SHP77 treated with DMSO at 0.1 percent for 48 hours (cell line): ENCODE results near the gene EIF4E2.

Source experiments
- DNase-seq: peaks from one replicate; lab custom pipeline; 2025; lab: John Stamatoyannopoulos, UW

EIF4E2 gene

GRCh38 chr2:232538671-232539070 is 11.8 kb upstream of the EIF4E2 start:
- DNase-seq, result no peak

- no peak for DNase-seq
Measured at GRCh38 chr2:232539298-232540231, 10.9 kb upstream of the EIF4E2 start, which contains the start of gene CHRNG. Gene CHRNG (plus strand): TSS chr2:232539692. CDS start chr2:232539748, 56 bp downstream.

- no peak for DNase-seq
Measured at GRCh38 chr2:232540441-232541041, 9.9 kb upstream of the EIF4E2 start.

GRCh38 chr2:232541195-232541960 is 9.1 kb upstream of the EIF4E2 start:
- no peak for DNase-seq

- no peak for DNase-seq
Measured at GRCh38 chr2:232541961-232542714, 8.4 kb upstream of the EIF4E2 start.

GRCh38 chr2:232542715-232543467 is 7.6 kb upstream of the EIF4E2 start:
- DNase-seq, result no peak

- DNase-seq, result no peak
Measured at GRCh38 chr2:232543491-232543890, 7.0 kb upstream of the EIF4E2 start.

GRCh38 chr2:232543928-232544631 is 6.4 kb upstream of the EIF4E2 start:
- no peak for DNase-seq

GRCh38 chr2:232544674-232545073 is 5.8 kb upstream of the EIF4E2 start:
- DNase-seq, result no peak

- DNase-seq, result no peak
Measured at GRCh38 chr2:232545511-232546375, 4.7 kb upstream of the EIF4E2 start.

GRCh38 chr2:232547991-232548390 is 2.5 kb upstream of the EIF4E2 start:
- DNase-seq, result no peak

GRCh38 chr2:232549655-232550353 is 685 bp upstream of the EIF4E2 start:
- no peak for DNase-seq

- DNase-seq, result no peak
Measured at GRCh38 chr2:232551250-232551638, 755 bp downstream of the EIF4E2 start.

- DNase-seq, result no peak
Measured at GRCh38 chr2:232551776-232552175, 1.3 kb downstream of the EIF4E2 start.

GRCh38 chr2:232556426-232556825 is 5.9 kb downstream of the EIF4E2 start:
- no peak for DNase-seq

GRCh38 chr2:232562515-232563151 is 12.1 kb downstream of the EIF4E2 start:
- DNase-seq, result no peak

GRCh38 chr2:232563580-232563979 is 13.1 kb downstream of the EIF4E2 start:
- DNase-seq, result no peak

- no peak for DNase-seq
Measured at GRCh38 chr2:232567721-232568120, 17.2 kb downstream of the EIF4E2 start.
